Mucosa of descending colon (tissue), 3 donors: ENCODE measurements around the gene SHISAL1. TPM values are rescaled to one million over a fixed set of nuclear protein-coding genes. Genes with fewer than 3 reads are reported as not detected.

ENCODE experiments used
- ATAC-seq: fragments of 200-7000 bp; cut with Tn5 transposase; one replicate; pipeline ENCODE4 v1.9.1; 2020; ENCODE audit warnings: mild to moderate bottlenecking, moderate library complexity
- DNase-seq, 3 donors: peaks; one replicate each; pipeline ENCODE4 v3.0.0-alpha.2; 2020
- H3K36me3 ChIP-seq: fragments of 200-600 bp; one replicate; pipeline ENCODE4 v1.8.0; 2021; ENCODE audit warnings: low read depth, mild to moderate bottlenecking
- H3K4me1 ChIP-seq: fragments of 200-600 bp; one replicate; pipeline ENCODE4 v1.8.0; 2021; ENCODE audit warnings: low read depth, mild to moderate bottlenecking
- H3K4me3 ChIP-seq: fragments of 200-600 bp; one replicate; pipeline ENCODE4 v1.8.0; 2021; ENCODE audit warnings: mild to moderate bottlenecking
- H3K9me3 ChIP-seq: fragments of 200-600 bp; one replicate; pipeline ENCODE4 v1.8.0; 2021; ENCODE audit warnings: mild to moderate bottlenecking
- CTCF ChIP-seq: fragments of 200-600 bp; IDR thresholded peaks from one replicate; pipeline ENCODE4 v1.8.0; 2022; ENCODE audit warnings: antibody characterized with exemption, mild to moderate bottlenecking
- intact Hi-C, 2 donors: fragments of 100-400 bp; cut with DNase I in 1 of 2; cut with micrococcal nuclease in 1 of 2; formaldehyde crosslinking; loops; one replicate each; pipeline versions ENCODE4 v1.11.0 to v1.11.1; 2022; cut with DNase I, micrococcal nuclease
- total RNA-seq, 3 donors: library from RNA; stranded (reverse); fragmentation: NEBNext Ultra II Directional in 2 of 3; extraction: Animal tissue kit (Norgen Biotek cat#: 25700) in 2 of 3; gene quantifications; one replicate each; pipeline versions ENCODE4 v1.2.1 to v1.2.4, GENCODE V29; 2021 to 2023
- donor health status: DM: no; HTN: no; CAD: no; lungs with moderate emphysema.
- donor health status: DM: no; HTN: no; CAD: no.
- donor health status: DM: no; HTN: yes; CAD: no.

SHISAL1 gene
- total RNA-seq, 3 donors from 2014 or later, result 0.38 to 34.3 (median 1.1) TPM

- peak in 2 of 3 donors; percentile 8 to 10 for DNase-seq
- Histone ChIP-seq H3K4me1 (no peaks in the 10 kb centered on the region), H3K9me3 (no peaks in the 10 kb centered on the region), H3K36me3 (no peaks in the 10 kb centered on the region), H3K4me3 (no peak overlapping the region)
- no peak for TF ChIP-seq CTCF
- intact Hi-C loops, result no loop called here
- ATAC-seq, result no peak
Measured at GRCh38 chr22:44353041-44353440, 40.3 kb upstream of the SHISAL1 start.

- intact Hi-C loops, result no loop called here
- H3K9me3 ChIP-seq, result no peaks in the 10 kb centered on the region
- H3K4me3 ChIP-seq, result no peak overlapping the region
- ATAC-seq, result no peak
- no peaks in the 10 kb centered on the region for H3K36me3 ChIP-seq
- no peaks in the 10 kb centered on the region for H3K4me1 ChIP-seq
- DNase-seq, result peak in 2 of 3 donors; percentile 8 to 25
- no peak for TF ChIP-seq CTCF
Measured at GRCh38 chr22:44352378-44353035, 39.8 kb upstream of the SHISAL1 start.

- Histone ChIP-seq H3K4me3 (no peak overlapping the region), H3K4me1 (no peaks in the 10 kb centered on the region), H3K36me3 (no peaks in the 10 kb centered on the region), H3K9me3 (no peaks in the 10 kb centered on the region)
- no peak for TF ChIP-seq CTCF
- ATAC-seq (peak; percentile 14), DNase-seq (peak in 2 of 3 donors; percentile 13 to 44)
- intact Hi-C loops, result no loop called here
Measured at GRCh38 chr22:44351685-44352377, 39.1 kb upstream of the SHISAL1 start.

- no peak for DNase-seq
- Histone ChIP-seq H3K4me3 (no peak overlapping the region), H3K9me3 (no peaks in the 10 kb centered on the region), H3K36me3 (no peaks in the 10 kb centered on the region), H3K4me1 (no peaks in the 10 kb centered on the region)
- intact Hi-C loops, result no loop called here
- no peak for TF ChIP-seq CTCF
- no peak for ATAC-seq
Measured at GRCh38 chr22:44351037-44351436, 38.3 kb upstream of the SHISAL1 start.

GRCh38 chr22:44349594-44349993 is 36.8 kb upstream of the SHISAL1 start:
- Histone ChIP-seq H3K4me3 (no peak overlapping the region), H3K36me3 (no peaks in the 10 kb centered on the region), H3K4me1 (no peaks in the 10 kb centered on the region), H3K9me3 (no peaks in the 10 kb centered on the region)
- intact Hi-C loops, result no loop called here
- DNase-seq (no peak), ATAC-seq (no peak)
- no peak for TF ChIP-seq CTCF
